Endothelial cell of umbilical vein (primary cell): ENCODE measurements around the gene TNS1.

Experiments
- CTCF ChIP-seq, 2 donors: IDR thresholded peaks; 1 replicate in 1 of 2; 2 replicates in 1 of 2; pipeline ENCODE4 v1.5.1; 2011; ENCODE audit warnings: low read length in 2 of 2, mild to moderate bottlenecking in 2 of 2, moderate library complexity in 2 of 2, control low read depth in 1 of 2, inconsistent platforms in 1 of 2, low read depth in 1 of 2; ENCODE audit not compliant: insufficient read depth in 1 of 2; ENCODE audit errors: extremely low read depth in 1 of 2
- EZH2 ChIP-seq: IDR thresholded peaks from 2 replicates; pipeline ENCODE4 v1.6.1; 2012; ENCODE audit warnings: borderline replicate concordance, low read depth, mild to moderate bottlenecking, moderate library complexity, low read length, inconsistent platforms; ENCODE audit not compliant: severe bottlenecking
- FOS ChIP-seq: IDR thresholded peaks from 2 replicates; pipeline ENCODE4 v1.6.1; 2011; ENCODE audit warnings: mild to moderate bottlenecking, low read length, moderate library complexity, borderline replicate concordance; ENCODE audit not compliant: insufficient read depth
- MAX ChIP-seq: IDR thresholded peaks from 2 replicates; pipeline ENCODE4 v1.6.1; 2011; ENCODE audit not compliant: insufficient read depth, insufficient read length
- MYC ChIP-seq: IDR thresholded peaks from one replicate; pipeline ENCODE4 v1.6.1; 2011; ENCODE audit warnings: mild to moderate bottlenecking, low read depth, low read length
- POLR2A ChIP-seq: IDR thresholded peaks from 2 replicates; pipeline ENCODE4 v1.6.1; 2012; ENCODE audit warnings: low read depth, mild to moderate bottlenecking, control low read depth, low read length
- POLR2AphosphoS5 ChIP-seq: IDR thresholded peaks from 2 replicates; pipeline ENCODE4 v1.6.1; 2012; ENCODE audit warnings: low read depth, mild to moderate bottlenecking, control low read depth, low read length, moderate library complexity; ENCODE audit not compliant: insufficient read depth

- TF ChIP-seq CTCF (IDR thresholded peaks at IDR 0.05; ENCODE audit: extremely low read depth in 1 of 2, insufficient read depth in 1 of 2, low read depth in 1 of 2, low read length in 2 of 2) (no peak), EZH2 (no peak), MAX (no peak), POLR2A (no peak), POLR2AphosphoS5 (no peak), MYC (no peak), FOS (no peak)
Observed at GRCh38 chr2:217773539-217773938, 229.3 kb downstream of the TNS1 start.
